SK-N-SH (cell line): ENCODE measurements around the gene PKNOX2. TPM values are rescaled to one million over a fixed set of nuclear protein-coding genes. Genes with fewer than 3 reads are reported as not detected.

Source experiments
- CTCF ChIA-PET: fragments of 300-600, 350-600 bp; formaldehyde crosslinking; extraction: SDS; loops from one replicate; lab custom pipeline; 2021; lab: Yijun Ruan, JAX
- POLR2A ChIA-PET: fragments of 350-600 bp; sonication (Branson Sonifier 250); formaldehyde crosslinking; extraction: SDS; loops from one replicate; lab custom pipeline; 2020; ENCODE audit warnings: antibody characterized with exemption, inconsistent platforms; lab: Yijun Ruan, JAX
- DNase-seq: peaks from one replicate; pipeline ENCODE4 v3.0.0; 2012
- H2AFZ ChIP-seq: fragments of 200-600 bp; sonication (generic); 2 replicates; pipeline ENCODE4 v1.8.1; 2016; ENCODE audit warnings: antibody characterized with exemption, mild to moderate bottlenecking, low read depth
- H3F3A ChIP-seq: fragments of 200-600 bp; sonication (generic); replicated peaks from 2 replicates; pipeline ENCODE3; 2016; ENCODE audit warnings: antibody characterized with exemption, mild to moderate bottlenecking; ENCODE audit not compliant: insufficient read depth
- H3K27ac ChIP-seq, 2 experiments: fragments of 200-500 bp in 1 of 2; fragments of 200-600 bp in 1 of 2; sonication (Bioruptor generic) in 1 of 2; sonication (generic), shearing (Covaris generic) in 1 of 2; 2 replicates each; pipeline versions ENCODE4 v1.5.1 to v1.6.1; 2014 to 2016; ENCODE audit warnings: low read depth in 2 of 2, inconsistent platforms in 1 of 2, low read length in 1 of 2, mild to moderate bottlenecking in 1 of 2, mixed read lengths in 1 of 2
- H3K27me3 ChIP-seq: fragments of 200-600 bp; sonication (generic), shearing (Covaris generic); 2 replicates; pipeline ENCODE4 v1.6.1; 2016; ENCODE audit warnings: mixed run types; ENCODE audit not compliant: insufficient read depth
- H3K36me3 ChIP-seq, 2 experiments: fragments of 200-500 bp in 1 of 2; fragments of 200-600 bp in 1 of 2; sonication (Bioruptor generic) in 1 of 2; sonication (generic) in 1 of 2; replicated peaks in 1 of 2; 2 replicates each; pipeline versions ENCODE3 to v1.5.1; 2014 to 2016; ENCODE audit warnings: low read length in 1 of 2, mild to moderate bottlenecking in 1 of 2; ENCODE audit not compliant: insufficient read depth in 2 of 2, control insufficient read depth in 1 of 2
- H3K4me1 ChIP-seq, 2 experiments: fragments of 200-500 bp in 1 of 2; fragments of 200-600 bp in 1 of 2; sonication (Bioruptor generic) in 1 of 2; sonication (generic), shearing (Covaris generic) in 1 of 2; 2 replicates each; pipeline versions ENCODE4 v1.5.1 to v1.6.1; 2014 to 2016; ENCODE audit warnings: low read depth in 1 of 2, low read length in 1 of 2, mixed run types in 1 of 2; ENCODE audit not compliant: insufficient read depth in 2 of 2, control insufficient read depth in 1 of 2
- H3K4me2 ChIP-seq: fragments of 200-600 bp; sonication (generic), shearing (Covaris generic); 2 replicates; pipeline ENCODE4 v1.6.1; 2017; ENCODE audit warnings: mixed run types
- H3K4me3 ChIP-seq, 2 experiments: fragments of 200-500 bp in 1 of 2; fragments of 200-600 bp in 1 of 2; sonication (Bioruptor generic) in 1 of 2; sonication (generic), shearing (Covaris generic) in 1 of 2; 2 replicates each; pipeline versions ENCODE4 v1.5.1 to v1.8.1; 2014 to 2016; ENCODE audit warnings: low read depth in 2 of 2, inconsistent platforms in 1 of 2, low read length in 1 of 2, mild to moderate bottlenecking in 1 of 2, mixed read lengths in 1 of 2, moderate library complexity in 1 of 2
- H3K79me2 ChIP-seq: fragments of 200-600 bp; sonication (generic); 2 replicates; pipeline ENCODE4 v1.8.1; 2017; ENCODE audit warnings: mild to moderate bottlenecking; ENCODE audit not compliant: insufficient read depth
- H3K9ac ChIP-seq: fragments of 200-600 bp; sonication (generic); 2 replicates; pipeline ENCODE4 v1.6.1; 2017; ENCODE audit warnings: mixed run types
- H3K9me2 ChIP-seq: fragments of 200-600 bp; sonication (generic); 2 replicates; pipeline ENCODE4 v1.6.1; 2017; ENCODE audit warnings: mixed run types
- H3K9me3 ChIP-seq: fragments of 200-600 bp; sonication (generic); 2 replicates; pipeline ENCODE4 v1.6.1; 2017; ENCODE audit warnings: mixed run types, mild to moderate bottlenecking, moderate library complexity
- H4K20me1 ChIP-seq: fragments of 200-600 bp; sonication (generic); 2 replicates; pipeline ENCODE4 v1.6.1; 2017; ENCODE audit warnings: mild to moderate bottlenecking, mixed run types; ENCODE audit not compliant: insufficient read depth
- CHD2 ChIP-seq: fragments of 150-350 bp; IDR thresholded peaks from 2 replicates; pipeline ENCODE4 v1.6.1; 2018; ENCODE audit warnings: low read length; ENCODE audit not compliant: partially characterized antibody
- ELF1 ChIP-seq: IDR thresholded peaks from 2 replicates; pipeline ENCODE4 v1.4.0; 2012
- FOSL2 ChIP-seq: IDR thresholded peaks from 2 replicates; pipeline ENCODE4 v1.4.0; 2012; ENCODE audit warnings: low read depth, mild to moderate bottlenecking, moderate library complexity, borderline replicate concordance
- FOXJ3 ChIP-seq: sonication (generic); formaldehyde crosslinking; IDR thresholded peaks from 2 replicates; pipeline ENCODE4 v1.5.1; 2020; ENCODE audit warnings: mild to moderate bottlenecking, missing genetic modification reagents
- IRF3 ChIP-seq: fragments of 150-350 bp; IDR thresholded peaks from 2 replicates; pipeline ENCODE4 v1.6.1; 2016; ENCODE audit warnings: mild to moderate bottlenecking, low read depth, low read length
- MAX ChIP-seq: IDR thresholded peaks from 2 replicates; pipeline ENCODE4 v1.4.0; 2012; ENCODE audit warnings: low read depth
- MEF2A ChIP-seq: IDR thresholded peaks from 2 replicates; pipeline ENCODE4 v1.4.0; 2012; ENCODE audit warnings: low read depth, borderline replicate concordance
- MXI1 ChIP-seq: IDR thresholded peaks from 2 replicates; pipeline ENCODE4 v1.6.1; 2012; ENCODE audit warnings: mild to moderate bottlenecking, low read depth, low read length, improper control_type of control experiment
- NRF1 ChIP-seq: IDR thresholded peaks from 2 replicates; pipeline ENCODE4 v1.6.1; 2012; ENCODE audit warnings: low read depth, mild to moderate bottlenecking, low read length
- POLR2AphosphoS5 ChIP-seq: IDR thresholded peaks from 2 replicates; pipeline ENCODE4 v1.6.1; 2012; ENCODE audit warnings: low read depth, low read length
- RCOR1 ChIP-seq: fragments of 150-350 bp; IDR thresholded peaks from 2 replicates; pipeline ENCODE4 v1.6.1; 2017; ENCODE audit warnings: antibody characterized with exemption, low read length
- REST ChIP-seq: IDR thresholded peaks from 2 replicates; pipeline ENCODE4 v1.6.1; 2012; ENCODE audit warnings: mild to moderate bottlenecking, low read depth, low read length, moderate library complexity
- RFX5 ChIP-seq: IDR thresholded peaks from 2 replicates; pipeline ENCODE4 v1.6.1; 2012; ENCODE audit warnings: mild to moderate bottlenecking, improper control_type of control experiment, low read length
- RXRA ChIP-seq: IDR thresholded peaks from 2 replicates; pipeline ENCODE4 v1.4.0; 2012; ENCODE audit warnings: low read depth, mild to moderate bottlenecking, borderline replicate concordance
- SIN3A ChIP-seq: IDR thresholded peaks from 2 replicates; pipeline ENCODE4 v1.6.1; 2012; ENCODE audit warnings: low read depth, mild to moderate bottlenecking, low read length, moderate library complexity, borderline replicate concordance
- TCF12 ChIP-seq: IDR thresholded peaks from 2 replicates; pipeline ENCODE4 v1.4.0; 2012
- TEAD4 ChIP-seq: IDR thresholded peaks from 2 replicates; pipeline ENCODE4 v1.4.0; 2012; ENCODE audit warnings: mild to moderate bottlenecking, borderline replicate concordance; ENCODE audit not compliant: insufficient read depth
- USF1 ChIP-seq: IDR thresholded peaks from 2 replicates; pipeline ENCODE4 v1.4.0; 2012; ENCODE audit warnings: low read depth, borderline replicate concordance
- ZBTB33 ChIP-seq: IDR thresholded peaks from 2 replicates; pipeline ENCODE4 v1.4.0; 2012; ENCODE audit warnings: low read depth, borderline replicate concordance
- WGBS: methylation state at CpG from one replicate; pipeline ENCODE4 v1.1.6; 2017; ENCODE audit warnings: low lambda C conversion rate; 5-methylcytosine and 5-hydroxymethylcytosine counted together
- polyA plus RNA-seq, 3 experiments: library from polyadenylated mRNA; depleted of rRNA; stranded (reverse); fragments of >200 nt; gene quantifications; 2 replicates each; pipeline ENCODE4 v1.2.3, GENCODE V29; 2012

The PKNOX2 gene
- polyA plus RNA-seq, 1 of the 3 experiments (the other 2 are of a cell fraction), result 0.02 TPM

GRCh38 chr11:125442946-125443345 lies 278.4 kb downstream of the PKNOX2 start:
- POLR2A ChIA-PET, result no interaction called here
- Histone ChIP-seq H3F3A (no peaks in the 10 kb centered on the region), H3K27ac (no peak overlapping the region), H3K36me3 (no peaks in the 10 kb centered on the region), H3K79me2 (no peaks in the 10 kb centered on the region), H3K4me1 (peaks cover 0 to 8% of the 10 kb centered on the region in 2 experiments; a peak in 1 of 4 replicates), H3K4me3 (no peak overlapping the region), H2AFZ (no peak overlapping the region), H3K9me2 (no peaks in the 10 kb centered on the region), H3K9me3 (no peaks in the 10 kb centered on the region), H3K27me3 (no peaks in the 10 kb centered on the region; the same call in 1 of the 2 replicates), H3K4me2 (no peak overlapping the region)
- CTCF ChIA-PET, result interaction anchor here (1.0 to 5.8 kb wide), 2 partner anchors 9 to 351 kb away, joined by 3 to 32 read pairs; no protein-coding TSS in a partner anchor
- no peak for DNase-seq
- TF ChIP-seq REST (no peak), RXRA (no peak), FOXJ3 (no peak), MAX (no peak), CHD2 (no peak), SIN3A (no peak), RFX5 (no peak), RCOR1 (no peak), TCF12 (no peak), NRF1 (no peak)
- TF ChIP-seq, all 33 proteins: peak for 0
- 90% methylated on average over 5 of the region's 6 CpGs for WGBS
- H4K20me1 ChIP-seq, result no peaks in the 10 kb centered on the region
- no peak overlapping the region for H3K9ac ChIP-seq

GRCh38 chr11:125443767-125444311 lies 279.3 kb downstream of the PKNOX2 start:
- Histone ChIP-seq H3K79me2 (no peaks in the 10 kb centered on the region), H4K20me1 (no peaks in the 10 kb centered on the region), H3K36me3 (no peaks in the 10 kb centered on the region), H3K9me3 (no peaks in the 10 kb centered on the region), H3K9ac (no peak overlapping the region), H3K9me2 (no peaks in the 10 kb centered on the region), H3F3A (no peaks in the 10 kb centered on the region), H3K27ac (no peak overlapping the region), H3K4me1 (peaks cover 0 to 14% of the 10 kb centered on the region in 2 experiments; a peak in 1 of 4 replicates), H2AFZ (no peak overlapping the region), H3K4me2 (no peak overlapping the region), H3K27me3 (no peaks in the 10 kb centered on the region; the same call in 1 of the 2 replicates), H3K4me3 (no peak overlapping the region)
- no peak for DNase-seq
- CTCF ChIA-PET, result interaction anchor here (1.0 to 5.8 kb wide), 2 partner anchors 9 to 352 kb away, joined by 3 to 32 read pairs; no protein-coding TSS in a partner anchor
- WGBS, result 78% methylated on average over 10 of the region's 10 CpGs
- POLR2A ChIA-PET, result no interaction called here
- TF ChIP-seq TEAD4 (no peak), POLR2AphosphoS5 (no peak), MEF2A (no peak), USF1 (no peak), RXRA (no peak), ELF1 (no peak), IRF3 (no peak), MAX (no peak), SIN3A (no peak), TCF12 (no peak), ZBTB33 (no peak), MXI1 (no peak), FOSL2 (no peak), FOXJ3 (no peak)
